Lower lobe of right lung (tissue), 2 donors: ENCODE results near the gene ECPAS. TPM values are rescaled to one million over a fixed set of nuclear protein-coding genes. Genes with fewer than 3 reads are reported as not detected.

Experiments used
- ATAC-seq, 2 donors: fragments of 200-7000 bp; cut with Tn5 transposase; one replicate each; pipeline ENCODE4 v1.9.1; 2020 to 2022; ENCODE audit warnings: mild to moderate bottlenecking in 2 of 2, moderate library complexity in 2 of 2
- DNase-seq: peaks from one replicate; pipeline ENCODE4 v3.0.0-alpha.2; 2020
- H3K27ac ChIP-seq: fragments of 200-600 bp; one replicate; pipeline ENCODE4 v1.8.0; 2022
- H3K27me3 ChIP-seq: fragments of 200-600 bp; one replicate; pipeline ENCODE4 v1.8.0; 2022; ENCODE audit warnings: low read depth
- H3K36me3 ChIP-seq: fragments of 200-600 bp; one replicate; pipeline ENCODE4 v1.8.0; 2022; ENCODE audit warnings: mild to moderate bottlenecking
- H3K4me1 ChIP-seq: fragments of 200-600 bp; one replicate; pipeline ENCODE4 v1.8.0; 2022
- H3K4me3 ChIP-seq: fragments of 200-600 bp; one replicate; pipeline ENCODE4 v1.8.0; 2022; ENCODE audit warnings: mild to moderate bottlenecking
- H3K9me3 ChIP-seq: fragments of 200-600 bp; one replicate; pipeline ENCODE4 v1.8.0; 2022
- CTCF ChIP-seq: fragments of 200-600 bp; IDR thresholded peaks from one replicate; pipeline ENCODE4 v1.8.0; 2022; ENCODE audit warnings: antibody characterized with exemption, mild to moderate bottlenecking
- intact Hi-C: fragments of 100-400 bp; cut with DNase I; formaldehyde crosslinking; loops from one replicate; pipeline ENCODE4 v1.11.0; 2022
- long read RNA-seq: library from polyadenylated mRNA; unstranded; transcript quantifications from one replicate; pipeline ENCODE4 v2.0.0, GENCODE V29; 2021
- total RNA-seq: library from RNA; stranded (reverse); fragmentation: NEBNext Ultra II Directional; extraction: Animal tissue kit (Norgen Biotek cat#: 25700); gene quantifications from one replicate; pipeline ENCODE4 v1.2.1, GENCODE V29; 2021
- donor health status: DM: no; HTN: yes; CAD: no; lungs with severe emphysema.

The ECPAS gene, protein sequence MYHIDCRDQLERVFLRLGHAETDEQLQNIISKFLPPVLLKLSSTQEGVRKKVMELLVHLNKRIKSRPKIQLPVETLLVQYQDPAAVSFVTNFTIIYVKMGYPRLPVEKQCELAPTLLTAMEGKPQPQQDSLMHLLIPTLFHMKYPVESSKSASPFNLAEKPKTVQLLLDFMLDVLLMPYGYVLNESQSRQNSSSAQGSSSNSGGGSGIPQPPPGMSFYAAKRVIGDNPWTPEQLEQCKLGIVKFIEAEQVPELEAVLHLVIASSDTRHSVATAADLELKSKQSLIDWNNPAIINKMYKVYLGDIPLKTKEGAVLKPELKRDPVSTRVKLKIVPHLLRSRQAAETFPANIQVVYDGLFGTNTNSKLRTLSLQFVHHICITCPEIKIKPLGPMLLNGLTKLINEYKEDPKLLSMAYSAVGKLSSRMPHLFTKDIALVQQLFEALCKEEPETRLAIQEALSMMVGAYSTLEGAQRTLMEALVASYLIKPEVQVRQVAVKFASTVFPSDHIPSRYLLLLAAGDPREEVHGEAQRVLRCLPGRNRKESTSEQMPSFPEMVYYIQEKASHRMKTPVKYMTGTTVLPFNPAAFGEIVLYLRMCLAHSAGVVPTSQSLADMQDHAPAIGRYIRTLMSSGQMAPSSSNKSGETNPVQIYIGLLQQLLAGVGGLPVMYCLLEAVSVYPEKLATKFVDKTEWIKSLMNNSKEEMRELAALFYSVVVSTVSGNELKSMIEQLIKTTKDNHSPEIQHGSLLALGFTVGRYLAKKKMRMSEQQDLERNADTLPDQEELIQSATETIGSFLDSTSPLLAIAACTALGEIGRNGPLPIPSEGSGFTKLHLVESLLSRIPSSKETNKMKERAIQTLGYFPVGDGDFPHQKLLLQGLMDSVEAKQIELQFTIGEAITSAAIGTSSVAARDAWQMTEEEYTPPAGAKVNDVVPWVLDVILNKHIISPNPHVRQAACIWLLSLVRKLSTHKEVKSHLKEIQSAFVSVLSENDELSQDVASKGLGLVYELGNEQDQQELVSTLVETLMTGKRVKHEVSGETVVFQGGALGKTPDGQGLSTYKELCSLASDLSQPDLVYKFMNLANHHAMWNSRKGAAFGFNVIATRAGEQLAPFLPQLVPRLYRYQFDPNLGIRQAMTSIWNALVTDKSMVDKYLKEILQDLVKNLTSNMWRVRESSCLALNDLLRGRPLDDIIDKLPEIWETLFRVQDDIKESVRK (N-terminal part only)
- total RNA-seq: 97.1 TPM
- long read RNA-seq, full-length matches to known transcripts: 6 of 56 reads
- long read RNA-seq, partial matches to known transcripts: 27 of 56 reads
- long read RNA-seq, other reads (novel, unspliced or antisense): 23 of 56 reads

DNA sequence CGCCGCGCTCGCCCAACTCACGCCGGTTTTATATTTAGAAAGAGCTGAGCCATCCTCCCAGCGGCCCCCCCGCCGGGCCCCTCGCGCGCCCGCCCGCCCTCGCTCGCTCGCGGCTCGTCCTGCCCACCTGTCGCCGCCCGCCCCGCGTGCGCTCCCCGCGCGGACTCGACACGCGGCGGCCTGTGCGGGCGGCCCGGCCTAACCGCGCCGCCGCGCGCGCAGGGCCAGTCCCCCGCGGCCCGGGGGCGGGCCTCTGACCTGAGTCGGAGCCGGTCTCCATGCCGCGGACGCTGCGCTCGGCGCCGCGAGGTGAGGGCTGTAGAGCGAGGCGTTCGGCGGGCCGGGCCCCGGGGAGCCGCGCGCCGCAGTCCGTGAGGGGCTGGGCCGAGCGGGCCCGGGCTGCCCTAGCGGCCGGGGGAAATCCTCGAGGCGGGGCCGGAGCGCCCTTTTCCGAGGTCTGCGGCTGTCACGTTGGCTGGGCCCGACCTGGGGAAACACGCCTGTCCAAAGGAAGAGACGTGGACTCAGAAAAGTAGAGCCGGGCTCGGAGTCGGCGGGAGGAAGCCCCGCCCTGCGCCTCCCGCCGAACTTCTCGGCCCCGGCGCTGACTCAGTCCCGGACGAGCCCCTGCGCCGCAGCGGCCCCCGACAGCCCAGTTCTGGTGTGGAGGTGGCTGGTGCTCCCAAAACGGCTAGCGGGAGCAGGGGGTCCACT, at the start of gene ECPAS:
Gene ECPAS, minus strand, starts transcription at position 526 of the 714 bp plus-strand sequence. CDS start 11,465 bp downstream, outside the sequence.
- Histone ChIP-seq H3K27me3 (no peaks in the 10 kb centered on the region), H3K4me1 (peaks cover 34% of the 10 kb centered on the region), H3K36me3 (no peaks in the 10 kb centered on the region), H3K9me3 (no peaks in the 10 kb centered on the region), H3K4me3 (peak within 1 kb of the TSS; percentile 90), H3K27ac (peak within 1 kb of the TSS; percentile 98)
- intact Hi-C loops: no loop called here
- ATAC-seq (peak; percentile 87 to 88), DNase-seq (peak; percentile 84)
- TF ChIP-seq CTCF: no peak

DNA sequence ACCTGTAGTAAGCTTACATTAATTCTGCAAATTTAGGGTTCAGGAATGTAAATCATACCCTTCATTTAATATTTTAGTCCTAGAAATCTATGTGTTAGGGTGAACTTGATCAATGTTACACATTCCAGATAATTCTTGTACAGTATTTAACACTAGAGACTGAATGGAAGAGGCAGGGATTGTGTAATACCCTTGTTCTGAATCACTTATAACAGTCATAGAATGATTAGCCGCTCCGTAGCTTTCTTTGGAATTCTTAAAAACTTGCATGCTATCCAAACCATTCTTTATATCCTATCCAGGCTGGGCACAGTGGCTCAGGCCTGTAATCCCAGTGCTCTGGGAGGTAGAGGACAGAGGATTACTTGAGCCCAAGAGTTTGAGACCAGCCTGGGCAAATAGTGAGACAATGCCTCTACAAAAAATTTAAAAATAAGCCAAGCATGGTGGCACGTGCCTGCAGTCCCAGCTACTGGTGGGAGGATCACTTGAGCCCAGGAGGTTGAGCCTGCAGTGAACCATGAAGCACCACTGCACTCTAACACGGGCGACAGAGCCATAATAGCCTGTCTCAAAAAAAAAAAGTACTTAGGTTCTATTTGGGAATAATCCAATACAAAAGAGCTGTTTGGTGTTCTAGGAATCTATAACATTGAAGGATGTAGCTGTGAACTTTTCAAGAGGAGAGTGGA, 49.1 kb upstream of the ECPAS start:
- H3K9me3 ChIP-seq: peaks cover 37% of the 10 kb centered on the region
- H3K36me3 ChIP-seq: peaks cover 4% of the 10 kb centered on the region
- TF ChIP-seq CTCF: no peak
- H3K4me1 ChIP-seq: no peaks in the 10 kb centered on the region
- ATAC-seq (no peak), DNase-seq (no peak)
- H3K4me3 ChIP-seq: no peak overlapping the region
- H3K27me3 ChIP-seq: no peaks in the 10 kb centered on the region
- no peak overlapping the region for H3K27ac ChIP-seq
- intact Hi-C loops: no loop called here

- no peak for TF ChIP-seq CTCF
- Histone ChIP-seq H3K9me3 (peaks cover 22% of the 10 kb centered on the region), H3K27ac (no peak overlapping the region), H3K36me3 (peaks cover 4% of the 10 kb centered on the region), H3K4me3 (no peak overlapping the region), H3K4me1 (no peaks in the 10 kb centered on the region), H3K27me3 (no peaks in the 10 kb centered on the region)
- no peak for ATAC-seq
- intact Hi-C loops: no loop called here
- DNase-seq: no peak
These were observed 47.5 kb upstream of the ECPAS start for GRCh38 chr9:111531716-111532115.

DNA sequence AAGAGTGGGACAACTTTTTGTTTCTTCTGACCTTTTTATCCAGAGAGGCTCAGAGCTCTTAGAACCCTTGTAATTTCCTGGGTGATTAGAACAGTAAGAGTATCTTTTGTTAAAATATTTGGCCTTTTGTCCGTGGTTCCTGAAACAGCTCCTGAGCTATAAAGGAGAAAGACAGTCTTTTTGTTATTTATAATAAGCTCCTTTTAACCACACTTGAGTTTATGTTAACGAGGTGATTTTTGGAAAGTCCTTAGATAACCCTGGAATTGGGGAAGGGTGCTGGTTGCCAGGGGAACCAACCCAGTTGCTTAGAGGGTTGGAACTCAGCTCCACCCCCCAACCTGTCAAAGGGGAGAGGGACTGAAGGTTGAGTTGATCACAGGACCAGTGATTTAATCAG, 45.6 kb upstream of the ECPAS start:
- Histone ChIP-seq H3K27ac (no peak overlapping the region), H3K36me3 (peaks cover under 1% of the 10 kb centered on the region), H3K4me1 (peaks cover 11% of the 10 kb centered on the region), H3K9me3 (peaks cover 12% of the 10 kb centered on the region), H3K4me3 (no peak overlapping the region), H3K27me3 (no peaks in the 10 kb centered on the region)
- no peak for TF ChIP-seq CTCF
- intact Hi-C loops: no loop called here
- ATAC-seq (no peak), DNase-seq (no peak)
